Nephron (organoid): ENCODE measurements around the gene ZFP64.

Experiments used
- H3K27ac Mint-ChIP-seq, 3 experiments: 2 replicates each; pipeline ENCODE4 v1.8.0; 2020; ENCODE audit warnings: mixed read lengths in 3 of 3, mild to moderate bottlenecking in 2 of 3, moderate library complexity in 1 of 3
- H3K27me3 Mint-ChIP-seq: 2 replicates; pipeline ENCODE4 v1.8.0; 2021; ENCODE audit warnings: low read depth, mild to moderate bottlenecking, moderate library complexity, mixed read lengths
- H3K36me3 Mint-ChIP-seq: 2 replicates; pipeline ENCODE4 v1.8.0; 2020; ENCODE audit warnings: low read depth, mixed read lengths
- H3K4me1 Mint-ChIP-seq: 2 replicates; pipeline ENCODE4 v1.8.0; 2020; ENCODE audit warnings: mixed read lengths
- H3K4me3 Mint-ChIP-seq, 3 experiments: 2 replicates each; pipeline ENCODE4 v1.8.0; 2020; ENCODE audit warnings: mild to moderate bottlenecking in 3 of 3, mixed read lengths in 3 of 3, moderate library complexity in 2 of 3
- H3K9me3 Mint-ChIP-seq: 2 replicates; pipeline ENCODE4 v1.8.0; 2020; ENCODE audit warnings: mixed read lengths
- TF ChIP-seq, protein P1 (sequence below), 3 experiments: fragments of 200-600 bp; sonication (generic); IDR thresholded peaks; one replicate each; pipeline ENCODE4 v1.5.0; 2021; ENCODE audit warnings: antibody characterized with exemption in 3 of 3; ENCODE audit not compliant: unreplicated experiment in 3 of 3

ZFP64 gene

GRCh38 chr20:52209154-52209571 lies 17.6 kb upstream of the ZFP64 start:
- Mint-ChIP-seq H3K9me3 (peaks cover 18% of the 10 kb centered on the region), H3K4me1 (no peaks in the 10 kb centered on the region), H3K4me3 (no peak overlapping the region), H3K27ac (no peak overlapping the region), H3K36me3 (no peaks in the 10 kb centered on the region), H3K27me3 (peaks cover 8% of the 10 kb centered on the region)
- TF ChIP-seq, protein P1, sequence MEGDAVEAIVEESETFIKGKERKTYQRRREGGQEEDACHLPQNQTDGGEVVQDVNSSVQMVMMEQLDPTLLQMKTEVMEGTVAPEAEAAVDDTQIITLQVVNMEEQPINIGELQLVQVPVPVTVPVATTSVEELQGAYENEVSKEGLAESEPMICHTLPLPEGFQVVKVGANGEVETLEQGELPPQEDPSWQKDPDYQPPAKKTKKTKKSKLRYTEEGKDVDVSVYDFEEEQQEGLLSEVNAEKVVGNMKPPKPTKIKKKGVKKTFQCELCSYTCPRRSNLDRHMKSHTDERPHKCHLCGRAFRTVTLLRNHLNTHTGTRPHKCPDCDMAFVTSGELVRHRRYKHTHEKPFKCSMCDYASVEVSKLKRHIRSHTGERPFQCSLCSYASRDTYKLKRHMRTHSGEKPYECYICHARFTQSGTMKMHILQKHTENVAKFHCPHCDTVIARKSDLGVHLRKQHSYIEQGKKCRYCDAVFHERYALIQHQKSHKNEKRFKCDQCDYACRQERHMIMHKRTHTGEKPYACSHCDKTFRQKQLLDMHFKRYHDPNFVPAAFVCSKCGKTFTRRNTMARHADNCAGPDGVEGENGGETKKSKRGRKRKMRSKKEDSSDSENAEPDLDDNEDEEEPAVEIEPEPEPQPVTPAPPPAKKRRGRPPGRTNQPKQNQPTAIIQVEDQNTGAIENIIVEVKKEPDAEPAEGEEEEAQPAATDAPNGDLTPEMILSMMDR (IDR thresholded peaks at IDR 0.05; ENCODE audit: unreplicated experiment in 3 of 3), result no peak

- Mint-ChIP-seq H3K27me3 (peaks cover 3% of the 10 kb centered on the region), H3K4me1 (no peaks in the 10 kb centered on the region), H3K9me3 (peaks cover 6% of the 10 kb centered on the region), H3K27ac (no peak overlapping the region), H3K36me3 (no peaks in the 10 kb centered on the region), H3K4me3 (no peak overlapping the region)
- TF ChIP-seq, protein P1 (IDR thresholded peaks at IDR 0.05; ENCODE audit: unreplicated experiment in 3 of 3), result no peak
Observed at GRCh38 chr20:52207020-52207810, 15.6 kb upstream of the ZFP64 start.

DNA sequence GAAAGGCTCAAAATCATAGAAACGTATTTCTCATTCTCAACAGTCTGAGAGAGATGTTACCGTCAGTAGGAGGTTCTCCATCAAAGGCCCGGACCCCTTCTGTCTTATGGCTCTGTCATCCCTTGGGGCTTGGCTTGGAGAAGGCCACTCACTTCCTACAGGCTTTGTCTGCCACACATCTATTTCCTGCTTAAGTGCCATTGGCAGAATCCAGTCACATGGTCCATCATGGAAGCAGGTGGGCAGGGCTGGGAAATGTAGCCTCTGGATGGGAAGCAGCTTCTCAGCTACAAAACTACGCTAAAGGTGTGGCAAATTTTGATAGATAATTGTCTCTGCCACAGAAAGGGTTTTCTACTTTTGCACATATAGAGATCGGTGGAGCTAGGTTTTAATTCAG lies 12.6 kb upstream of the ZFP64 start:
- TF ChIP-seq, protein P1 (IDR thresholded peaks at IDR 0.05; ENCODE audit: unreplicated experiment in 3 of 3), result no peak
- H3K4me1 Mint-ChIP-seq, result no peaks in the 10 kb centered on the region
- peaks cover 3% of the 10 kb centered on the region for H3K9me3 Mint-ChIP-seq
- H3K27me3 Mint-ChIP-seq, result peaks cover 4% of the 10 kb centered on the region
- H3K4me3 Mint-ChIP-seq, result no peak overlapping the region
- no peaks in the 10 kb centered on the region for H3K36me3 Mint-ChIP-seq
- no peak overlapping the region for H3K27ac Mint-ChIP-seq

- Mint-ChIP-seq H3K9me3 (no peaks in the 10 kb centered on the region), H3K27ac (no peak overlapping the region), H3K36me3 (no peaks in the 10 kb centered on the region), H3K4me3 (no peak overlapping the region), H3K27me3 (peaks cover 4% of the 10 kb centered on the region), H3K4me1 (no peaks in the 10 kb centered on the region)
- TF ChIP-seq, protein P1 (IDR thresholded peaks at IDR 0.05; ENCODE audit: unreplicated experiment in 3 of 3), result no peak
Observed at GRCh38 chr20:52201395-52201794, 9.8 kb upstream of the ZFP64 start.

- Mint-ChIP-seq H3K9me3 (no peaks in the 10 kb centered on the region), H3K4me3 (no peak overlapping the region), H3K4me1 (no peaks in the 10 kb centered on the region), H3K27ac (no peak overlapping the region), H3K27me3 (peaks cover 4% of the 10 kb centered on the region), H3K36me3 (no peaks in the 10 kb centered on the region)
- TF ChIP-seq, protein P1 (IDR thresholded peaks at IDR 0.05; ENCODE audit: unreplicated experiment in 3 of 3), result no peak
Observed at GRCh38 chr20:52200870-52201269, 9.3 kb upstream of the ZFP64 start.

DNA sequence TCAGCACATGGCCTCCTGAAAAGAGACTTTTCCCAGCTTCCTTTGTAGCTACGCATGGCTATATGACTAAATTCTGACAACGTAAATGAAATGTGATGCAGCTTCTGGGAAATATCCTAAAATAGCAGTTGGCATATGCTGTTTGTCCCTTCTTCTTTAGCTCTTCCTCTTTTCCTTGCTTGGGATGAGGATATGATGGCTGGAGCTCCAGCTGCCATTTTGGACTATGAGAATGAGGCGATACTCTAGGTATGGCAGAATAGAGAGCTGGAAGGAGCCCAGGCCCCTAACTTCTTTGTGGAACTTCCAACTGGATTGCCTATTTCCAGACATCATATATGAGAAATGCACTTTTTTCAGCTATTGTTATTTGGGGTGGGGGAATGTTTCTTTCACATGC lies 5.3 kb upstream of the ZFP64 start:
- Mint-ChIP-seq H3K27ac (no peak overlapping the region), H3K4me3 (no peak overlapping the region), H3K27me3 (peaks cover 4% of the 10 kb centered on the region), H3K4me1 (no peaks in the 10 kb centered on the region), H3K36me3 (no peaks in the 10 kb centered on the region), H3K9me3 (no peaks in the 10 kb centered on the region)
- TF ChIP-seq, protein P1 (IDR thresholded peaks at IDR 0.05; ENCODE audit: unreplicated experiment in 3 of 3), result no peak
